ENCODE measurements around the gene AKAP9.
"Not testable (repeated sequence)": the region's sequence is repeated elsewhere in the genome, so short reads cannot be mapped to it uniquely, and the experiment has no call there.

- not testable (repeated sequence) for TF ChIP-seq CTCF, POLR2A (IDR thresholded peaks at IDR 0.05)
Observed at GRCh38 chr7:92027128-92027527, 86.5 kb downstream of the AKAP9 start.
